Cardiac fibroblast (primary cell): ENCODE data around the gene MCM3AP.

ENCODE experiments used
- DNase-seq, 2 donors: peaks; one replicate each; pipeline versions ENCODE4 v3.0.0 to v3.0.0-alpha.2; 2010; ENCODE audit warnings: low read depth in 2 of 2
- H3K4me3 ChIP-seq, 2 donors: replicated peaks in 1 of 2; 1 replicate in 1 of 2; 2 replicates in 1 of 2; pipeline ENCODE4 v1.5.1; 2011; ENCODE audit warnings: low read depth in 2 of 2, low read length in 2 of 2, mild to moderate bottlenecking in 2 of 2, moderate library complexity in 1 of 2
- TF ChIP-seq, protein P1 (sequence below): IDR thresholded peaks from one replicate; pipeline ENCODE4 v1.5.1; 2011; ENCODE audit warnings: low read depth, mild to moderate bottlenecking, low read length, inconsistent platforms

Gene MCM3AP

DNA sequence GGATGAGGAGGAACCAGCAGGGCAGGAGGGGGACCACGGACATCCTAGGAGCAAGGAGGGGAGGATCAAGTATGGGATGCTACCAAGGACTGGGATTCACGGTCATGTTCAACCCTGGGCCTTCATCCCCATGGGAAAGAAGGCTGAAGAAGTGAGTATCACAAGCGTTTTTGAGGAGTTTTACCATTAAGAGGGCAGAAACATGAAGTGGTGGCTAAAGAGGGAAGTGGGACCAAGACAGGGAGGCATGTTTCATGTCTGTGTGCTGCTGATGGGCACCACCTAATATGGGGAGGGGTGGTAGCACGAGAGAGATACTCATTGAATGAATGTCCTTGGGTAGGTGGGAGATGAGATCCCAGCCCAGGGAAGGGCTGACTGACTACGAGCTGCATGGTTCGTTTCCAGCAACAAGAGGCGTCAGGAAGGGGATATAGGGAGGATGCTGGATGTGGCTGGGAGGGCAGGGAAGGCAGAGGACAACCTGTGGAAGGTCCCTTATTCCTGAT is 45.5 kb downstream of the MCM3AP start:
- no peak for DNase-seq
- H3K4me3 ChIP-seq = no peak overlapping the region
- TF ChIP-seq, protein P1, sequence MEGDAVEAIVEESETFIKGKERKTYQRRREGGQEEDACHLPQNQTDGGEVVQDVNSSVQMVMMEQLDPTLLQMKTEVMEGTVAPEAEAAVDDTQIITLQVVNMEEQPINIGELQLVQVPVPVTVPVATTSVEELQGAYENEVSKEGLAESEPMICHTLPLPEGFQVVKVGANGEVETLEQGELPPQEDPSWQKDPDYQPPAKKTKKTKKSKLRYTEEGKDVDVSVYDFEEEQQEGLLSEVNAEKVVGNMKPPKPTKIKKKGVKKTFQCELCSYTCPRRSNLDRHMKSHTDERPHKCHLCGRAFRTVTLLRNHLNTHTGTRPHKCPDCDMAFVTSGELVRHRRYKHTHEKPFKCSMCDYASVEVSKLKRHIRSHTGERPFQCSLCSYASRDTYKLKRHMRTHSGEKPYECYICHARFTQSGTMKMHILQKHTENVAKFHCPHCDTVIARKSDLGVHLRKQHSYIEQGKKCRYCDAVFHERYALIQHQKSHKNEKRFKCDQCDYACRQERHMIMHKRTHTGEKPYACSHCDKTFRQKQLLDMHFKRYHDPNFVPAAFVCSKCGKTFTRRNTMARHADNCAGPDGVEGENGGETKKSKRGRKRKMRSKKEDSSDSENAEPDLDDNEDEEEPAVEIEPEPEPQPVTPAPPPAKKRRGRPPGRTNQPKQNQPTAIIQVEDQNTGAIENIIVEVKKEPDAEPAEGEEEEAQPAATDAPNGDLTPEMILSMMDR = no peak

DNA sequence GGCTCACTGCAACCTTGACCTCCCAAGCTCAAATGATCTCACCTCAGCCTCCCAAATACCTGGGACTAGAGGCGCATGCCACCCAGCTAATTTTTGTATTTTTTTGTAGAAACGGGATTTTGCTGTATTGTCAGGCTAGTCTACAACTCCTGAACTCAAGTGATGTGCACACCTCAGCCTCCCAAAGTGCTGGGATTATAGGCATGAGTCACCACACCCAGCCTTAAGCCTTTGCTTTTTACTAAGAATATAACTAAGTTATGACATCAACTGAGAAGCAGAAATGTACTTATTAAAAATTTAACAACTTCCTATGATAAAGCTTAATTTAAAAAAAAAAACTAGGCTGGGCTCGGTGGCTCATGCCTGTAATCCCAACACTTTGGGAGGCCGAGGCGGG is 47.9 kb downstream of the MCM3AP start:
- no peak for DNase-seq
- TF ChIP-seq, protein P1 = no peak

DNA sequence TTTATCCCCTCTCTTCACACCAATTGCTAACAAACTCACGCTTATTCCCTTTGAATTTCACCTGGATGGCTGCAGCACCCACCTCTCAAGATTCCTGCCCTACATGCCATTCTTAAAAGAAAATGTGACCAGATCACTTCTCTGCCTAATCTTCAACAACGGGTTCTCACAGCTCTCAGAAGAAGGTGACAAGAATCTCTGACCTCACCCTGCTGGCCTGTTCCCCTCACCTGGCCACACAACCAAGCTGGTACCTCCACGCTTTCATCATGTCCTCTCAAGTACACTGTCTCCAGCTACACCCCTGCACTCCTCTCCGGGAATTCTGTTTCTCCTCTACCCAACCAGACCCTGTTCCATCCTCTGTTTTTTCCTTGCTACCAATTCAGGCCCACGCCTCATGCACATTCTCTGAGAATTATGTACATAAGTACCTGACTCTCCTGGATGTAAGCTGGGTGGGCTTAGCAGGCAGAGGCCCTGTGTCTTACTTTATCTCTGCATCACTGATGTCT is 50.9 kb downstream of the MCM3AP start:
- H3K4me3 ChIP-seq = no peak overlapping the region
- TF ChIP-seq, protein P1 = no peak
- DNase-seq = no peak

More for the DNA sequence above, 47.9 kb downstream of the MCM3AP start:
- H3K4me3 ChIP-seq = no peak overlapping the region

DNA sequence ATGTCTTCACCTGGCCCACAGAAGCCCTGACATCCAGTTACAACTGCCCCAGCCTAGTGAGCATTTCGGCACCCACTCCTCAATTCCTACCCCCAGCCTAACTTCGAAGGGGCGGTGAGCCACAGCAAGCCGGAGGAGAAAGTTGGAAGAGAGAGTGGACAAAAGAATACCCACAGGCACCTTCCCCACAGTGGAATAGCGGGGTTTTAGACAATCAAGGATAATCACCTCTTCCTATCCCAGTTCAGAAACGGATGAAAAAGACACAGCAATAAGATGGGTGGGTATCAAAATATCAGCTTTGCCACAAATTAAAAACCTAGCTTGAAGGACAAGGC is 55.5 kb downstream of the MCM3AP start:
- TF ChIP-seq, protein P1 = no peak
- H3K4me3 ChIP-seq = peak overlapping the region; percentile 65 to 66

DNA sequence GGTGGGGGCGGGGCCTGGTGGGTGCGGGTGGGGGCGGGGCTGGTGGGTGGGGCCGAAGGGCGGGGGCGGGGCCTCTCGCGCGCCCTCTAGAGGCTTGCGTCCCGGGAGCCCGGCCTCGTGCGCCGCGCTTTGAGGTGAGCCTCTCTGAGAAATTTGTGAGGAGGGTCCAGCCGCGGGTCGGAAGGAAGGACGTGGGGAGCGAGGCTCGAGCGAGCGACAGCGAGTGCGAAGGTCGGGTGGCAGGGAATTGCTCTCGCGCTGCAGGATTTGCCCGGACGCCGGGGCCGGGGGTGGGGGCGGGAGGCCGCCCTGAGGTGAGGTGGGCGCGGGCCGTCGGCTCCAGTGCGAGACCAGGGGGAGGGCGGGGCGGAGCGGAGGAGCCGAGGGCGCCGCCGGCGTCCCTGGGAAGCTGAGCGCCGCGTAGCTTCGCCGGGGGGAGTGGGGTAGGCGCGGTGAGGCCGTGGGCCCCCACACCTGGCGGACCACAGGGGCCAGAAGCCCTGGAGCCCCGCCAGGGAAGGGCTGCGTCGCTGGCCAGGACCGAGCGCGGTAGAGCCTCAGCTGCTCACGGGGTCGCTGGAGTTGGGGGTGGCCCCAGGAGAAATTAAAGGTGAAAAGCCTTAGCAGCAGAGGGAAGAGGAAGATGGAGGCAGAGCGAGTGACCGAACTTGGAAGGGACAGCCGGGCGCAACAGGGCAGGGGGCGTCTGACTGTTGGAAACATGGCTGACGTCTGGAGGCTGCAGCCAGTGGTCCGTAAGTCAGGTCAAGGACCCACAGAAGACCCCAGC is 56.1 kb downstream of the MCM3AP start:
- no peak for DNase-seq
- H3K4me3 ChIP-seq = peak overlapping the region; percentile 65 to 66
- TF ChIP-seq, protein P1 = peak; percentile 43

More for the DNA sequence above, 55.5 kb downstream of the MCM3AP start:
- no peak for DNase-seq

DNA sequence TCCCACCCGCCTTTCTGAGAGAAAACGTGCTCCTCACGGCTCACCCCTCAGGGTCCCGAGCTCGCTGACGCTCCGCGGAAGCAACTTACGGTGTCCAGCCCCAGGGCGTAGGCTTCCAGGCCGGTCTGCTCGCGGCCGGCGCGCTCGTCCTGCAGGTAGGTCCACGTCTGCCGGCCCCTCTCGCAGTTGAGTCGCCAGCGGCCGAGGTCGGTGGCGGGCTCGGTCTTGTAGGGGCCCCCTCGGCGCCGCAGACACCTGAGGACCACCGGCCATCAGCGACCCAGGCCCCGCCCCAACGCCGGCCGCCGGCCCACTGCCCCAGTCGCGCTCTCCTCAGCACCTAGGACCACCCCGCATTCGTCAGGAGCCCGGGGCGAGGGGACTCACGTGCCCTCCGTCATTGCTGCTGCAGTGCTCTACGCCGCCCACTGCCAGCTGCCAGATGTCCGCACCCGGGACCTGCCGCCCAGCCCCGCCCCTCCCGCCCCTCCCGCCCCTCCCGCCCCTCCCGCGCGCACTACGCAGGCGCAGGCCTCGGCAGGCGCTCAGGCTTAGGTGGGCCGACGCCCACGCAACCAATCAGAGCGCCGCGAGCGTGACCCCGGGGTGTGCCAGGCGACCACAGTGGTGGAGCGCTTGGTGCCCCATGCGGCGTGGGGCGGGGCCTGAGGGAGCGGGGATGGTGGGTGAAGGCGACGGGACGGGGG is 56.9 kb downstream of the MCM3AP start, which contains the start of gene LSS:
LSS (minus strand) TSS at position 430 of the 707 bp plus-strand sequence; CDS start at position 401, 29 bp downstream.
- TF ChIP-seq, protein P1 = no peak
- peak; percentile 98 to 100 for DNase-seq
- H3K4me3 ChIP-seq = peak within 1 kb of the TSS; percentile 76 to 91
